Measurements from ENCODE around the gene CYP11A1. TPM values are rescaled to one million over a fixed set of nuclear protein-coding genes. Genes with fewer than 3 reads are reported as not detected.

Gene CYP11A1
- total and polyA plus RNA-seq, 4 donors, result 0.15 to 0.97 (median 0.69) TPM

GRCh38 chr15:74400313-74400860, 32.9 kb upstream of the CYP11A1 start:
- H3K27me3 ChIP-seq (ENCODE audit: control insufficient read depth in 3 of 3, insufficient read depth in 3 of 3, low read length in 2 of 3), result no peaks in the 10 kb centered on the region
- no peak overlapping the region for H3K27ac ChIP-seq (ENCODE audit: low read depth in 1 of 2, low read length in 1 of 2)
- DNase-seq (no peak), ATAC-seq (ENCODE audit: insufficient read depth, low FRiP score) (no peak)
- no peak overlapping the region for H3K9ac ChIP-seq (ENCODE audit: insufficient read depth in 1 of 2, low read length in 2 of 2)
- TF ChIP-seq CTCF (IDR thresholded peaks at IDR 0.05; ENCODE audit: control extremely low read depth, extremely low read depth), result no peak
- H3K36me3 ChIP-seq (ENCODE audit: control insufficient read depth in 4 of 4, insufficient read depth in 4 of 4, low read length in 4 of 4), result no peaks in the 10 kb centered on the region
- peaks cover 0 to 19% (median 11%) of the 10 kb centered on the region in 5 donors for H3K4me1 ChIP-seq (ENCODE audit: control insufficient read depth in 5 of 5, insufficient read depth in 5 of 5, low read length in 5 of 5)
- H3K4me3 ChIP-seq, result no peak overlapping the region
- no peaks in the 10 kb centered on the region for H3K9me3 ChIP-seq (ENCODE audit: control insufficient read depth in 4 of 4, insufficient read depth in 3 of 4, low read length in 3 of 4)
- WGBS, 2 donors, result 65 to 70% methylated on average over 10 of the region's 10 CpGs

- Histone ChIP-seq H3K27me3 (ENCODE audit: control insufficient read depth in 3 of 3, insufficient read depth in 3 of 3, low read length in 2 of 3) (no peaks in the 10 kb centered on the region), H3K9me3 (ENCODE audit: control insufficient read depth in 4 of 4, insufficient read depth in 3 of 4, low read length in 3 of 4) (no peaks in the 10 kb centered on the region), H3K9ac (ENCODE audit: insufficient read depth in 1 of 2, low read length in 2 of 2) (no peak overlapping the region), H3K4me1 (ENCODE audit: control insufficient read depth in 5 of 5, insufficient read depth in 5 of 5, low read length in 5 of 5) (peaks cover 0 to 19% (median 11%) of the 10 kb centered on the region in 5 donors), H3K27ac (ENCODE audit: low read depth in 1 of 2, low read length in 1 of 2) (no peak overlapping the region), H3K36me3 (ENCODE audit: control insufficient read depth in 4 of 4, insufficient read depth in 4 of 4, low read length in 4 of 4) (no peaks in the 10 kb centered on the region), H3K4me3 (no peak overlapping the region)
- TF ChIP-seq CTCF (IDR thresholded peaks at IDR 0.05; ENCODE audit: control extremely low read depth, extremely low read depth), result no peak
- no peak for DNase-seq
- 31 to 33% methylated on average over 5 of the region's 5 CpGs for WGBS, 2 donors
- no peak for ATAC-seq (ENCODE audit: insufficient read depth, low FRiP score)
Measured at GRCh38 chr15:74399511-74400312, 32.3 kb upstream of the CYP11A1 start.

GRCh38 chr15:74399100-74399499, 31.7 kb upstream of the CYP11A1 start:
- H3K9ac ChIP-seq (ENCODE audit: insufficient read depth in 1 of 2, low read length in 2 of 2), result no peak overlapping the region
- H3K9me3 ChIP-seq (ENCODE audit: control insufficient read depth in 4 of 4, insufficient read depth in 3 of 4, low read length in 3 of 4), result no peaks in the 10 kb centered on the region
- no peak overlapping the region for H3K27ac ChIP-seq (ENCODE audit: low read depth in 1 of 2, low read length in 1 of 2)
- no peaks in the 10 kb centered on the region for H3K36me3 ChIP-seq (ENCODE audit: control insufficient read depth in 4 of 4, insufficient read depth in 4 of 4, low read length in 4 of 4)
- H3K27me3 ChIP-seq (ENCODE audit: control insufficient read depth in 3 of 3, insufficient read depth in 3 of 3, low read length in 2 of 3), result no peaks in the 10 kb centered on the region
- no peak for DNase-seq
- no peak overlapping the region for H3K4me3 ChIP-seq
- 76 to 83% methylated on average over 3 of the region's 3 CpGs for WGBS, 2 donors
- ATAC-seq (ENCODE audit: insufficient read depth, low FRiP score), result no peak
- no peak for TF ChIP-seq CTCF (IDR thresholded peaks at IDR 0.05; ENCODE audit: control extremely low read depth, extremely low read depth)
- H3K4me1 ChIP-seq (ENCODE audit: control insufficient read depth in 5 of 5, insufficient read depth in 5 of 5, low read length in 5 of 5), result peaks cover 0 to 19% (median 8%) of the 10 kb centered on the region in 5 donors
